ENCODE results near the gene MSX1.

Gene MSX1

GRCh38 chr4:4856071-4857000 is 3.1 kb upstream of the MSX1 start:
- in situ Hi-C loops (cut with HindIII; ENCODE audit: low sequenced_read_pairs) = no loop called here

GRCh38 chr4:4857001-4857808 is 2.3 kb upstream of the MSX1 start:
- in situ Hi-C loops (cut with HindIII; ENCODE audit: low sequenced_read_pairs) = no loop called here
- peak overlapping the region; percentile 14 for H3K4me3 ChIP-seq (ENCODE audit: low read depth, low read length)
- DNase-seq (ENCODE audit: low read depth, low spot score) = peak; percentile 18
- TF ChIP-seq, protein P1, sequence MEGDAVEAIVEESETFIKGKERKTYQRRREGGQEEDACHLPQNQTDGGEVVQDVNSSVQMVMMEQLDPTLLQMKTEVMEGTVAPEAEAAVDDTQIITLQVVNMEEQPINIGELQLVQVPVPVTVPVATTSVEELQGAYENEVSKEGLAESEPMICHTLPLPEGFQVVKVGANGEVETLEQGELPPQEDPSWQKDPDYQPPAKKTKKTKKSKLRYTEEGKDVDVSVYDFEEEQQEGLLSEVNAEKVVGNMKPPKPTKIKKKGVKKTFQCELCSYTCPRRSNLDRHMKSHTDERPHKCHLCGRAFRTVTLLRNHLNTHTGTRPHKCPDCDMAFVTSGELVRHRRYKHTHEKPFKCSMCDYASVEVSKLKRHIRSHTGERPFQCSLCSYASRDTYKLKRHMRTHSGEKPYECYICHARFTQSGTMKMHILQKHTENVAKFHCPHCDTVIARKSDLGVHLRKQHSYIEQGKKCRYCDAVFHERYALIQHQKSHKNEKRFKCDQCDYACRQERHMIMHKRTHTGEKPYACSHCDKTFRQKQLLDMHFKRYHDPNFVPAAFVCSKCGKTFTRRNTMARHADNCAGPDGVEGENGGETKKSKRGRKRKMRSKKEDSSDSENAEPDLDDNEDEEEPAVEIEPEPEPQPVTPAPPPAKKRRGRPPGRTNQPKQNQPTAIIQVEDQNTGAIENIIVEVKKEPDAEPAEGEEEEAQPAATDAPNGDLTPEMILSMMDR (IDR thresholded peaks at IDR 0.05; ENCODE audit: low read depth, low read length) = no peak

More at GRCh38 chr4:4856071-4857000, 3.1 kb upstream of the MSX1 start:
- DNase-seq (ENCODE audit: low read depth, low spot score) = peak; percentile 40
- H3K4me3 ChIP-seq (ENCODE audit: low read depth, low read length) = peak overlapping the region; percentile 18
- TF ChIP-seq, protein P1 (IDR thresholded peaks at IDR 0.05; ENCODE audit: low read depth, low read length) = no peak

GRCh38 chr4:4857809-4858508 is 1.5 kb upstream of the MSX1 start:
- in situ Hi-C loops (cut with HindIII; ENCODE audit: low sequenced_read_pairs) = no loop called here
- TF ChIP-seq, protein P1 (IDR thresholded peaks at IDR 0.05; ENCODE audit: low read depth, low read length) = no peak
- DNase-seq (ENCODE audit: low read depth, low spot score) = no peak
- peak overlapping the region; percentile 14 for H3K4me3 ChIP-seq (ENCODE audit: low read depth, low read length)

DNA sequence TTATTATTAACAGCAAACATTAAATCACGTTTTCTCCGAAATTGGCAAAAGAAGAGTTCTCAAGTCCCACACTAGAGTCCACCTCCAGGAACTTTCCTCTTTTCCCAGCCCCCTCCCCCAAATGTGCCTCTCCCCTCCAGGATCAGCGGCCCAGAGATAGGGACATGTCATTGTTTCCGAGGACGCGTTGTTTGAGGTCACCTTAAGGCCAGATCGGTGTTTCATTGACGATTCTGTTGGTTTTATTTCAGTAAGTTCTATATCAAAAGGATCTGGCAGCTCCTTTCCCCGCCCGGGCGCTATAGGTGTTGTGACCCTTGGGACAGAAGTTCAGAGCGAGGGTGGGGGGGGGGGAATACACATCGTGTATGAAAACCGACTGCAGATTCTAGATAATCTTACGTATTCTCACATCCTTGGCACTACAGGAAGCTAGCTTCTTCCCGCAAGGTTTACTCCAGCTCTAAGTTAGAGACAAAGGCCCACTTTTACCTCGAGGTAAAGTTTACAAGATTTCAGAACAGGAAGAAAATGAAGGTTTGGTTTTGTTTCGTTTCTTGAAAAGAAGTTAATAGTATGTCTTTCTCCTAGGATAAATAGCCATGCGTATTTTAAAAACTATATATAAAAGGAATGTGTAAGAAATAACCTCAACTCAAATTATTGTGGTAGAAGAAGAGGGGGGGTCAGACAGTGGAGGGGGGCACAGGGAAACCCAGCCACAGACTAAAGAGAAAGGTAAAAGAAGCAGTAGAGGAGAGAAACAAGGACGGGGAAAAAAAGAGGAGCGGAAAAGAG is 739 bp upstream of the MSX1 start:
- in situ Hi-C loops (cut with HindIII; ENCODE audit: low sequenced_read_pairs) = no loop called here
- peak overlapping the region; percentile 32 for H3K4me3 ChIP-seq (ENCODE audit: low read depth, low read length)
- TF ChIP-seq, protein P1 (IDR thresholded peaks at IDR 0.05; ENCODE audit: low read depth, low read length) = no peak
- peak; percentile 28 for DNase-seq (ENCODE audit: low read depth, low spot score)

- DNase-seq (ENCODE audit: low read depth, low spot score) = peak; percentile 13
- peak overlapping the region; percentile 80 for H3K4me3 ChIP-seq (ENCODE audit: low read depth, low read length)
- in situ Hi-C loops (cut with HindIII; ENCODE audit: low sequenced_read_pairs) = no loop called here
- TF ChIP-seq, protein P1 (IDR thresholded peaks at IDR 0.05; ENCODE audit: low read depth, low read length) = no peak
Measured at GRCh38 chr4:4859799-4860599, 534 bp downstream of the MSX1 start.
